GM21390 (cell line): ENCODE results near the gene UBE2Q1.

Experiments used
- ATAC-seq: cut with Tn5 transposase; IDR thresholded peaks from one replicate; pipeline ENCODE4 v1.9.1; 2021; ENCODE audit not compliant: unreplicated experiment

Gene UBE2Q1

GRCh38 chr1:154557939-154558719 lies at the start of gene UBE2Q1:
UBE2Q1 (minus strand) TSS chr1:154558662; CDS start chr1:154558553, 109 bp downstream.
- ATAC-seq, result no peak

- ATAC-seq, result no peak
These were observed 49.3 kb upstream of the UBE2Q1 start, which contains the start of gene ADAR for GRCh38 chr1:154607609-154608396. ADAR (minus strand) TSS chr1:154608186; CDS start chr1:154608006, 180 bp downstream.

- ATAC-seq, result no peak
These were observed 48.7 kb upstream of the UBE2Q1 start for GRCh38 chr1:154607106-154607608.

GRCh38 chr1:154605534-154605933 lies 47.1 kb upstream of the UBE2Q1 start:
- ATAC-seq, result no peak

- no peak for ATAC-seq
These were observed 44.9 kb upstream of the UBE2Q1 start for GRCh38 chr1:154603317-154603716.

GRCh38 chr1:154599658-154600057 lies 41.2 kb upstream of the UBE2Q1 start:
- no peak for ATAC-seq

- ATAC-seq, result no peak
These were observed 40.6 kb upstream of the UBE2Q1 start for GRCh38 chr1:154598871-154599635.

- ATAC-seq, result no peak
These were observed 37.2 kb upstream of the UBE2Q1 start for GRCh38 chr1:154595621-154596020.

- ATAC-seq, result no peak
These were observed 36.3 kb upstream of the UBE2Q1 start for GRCh38 chr1:154594811-154595210.

GRCh38 chr1:154593390-154593789 lies 34.9 kb upstream of the UBE2Q1 start:
- ATAC-seq, result no peak

- ATAC-seq, result no peak
These were observed 32.7 kb upstream of the UBE2Q1 start for GRCh38 chr1:154591206-154591605.

- ATAC-seq, result no peak
These were observed 32.3 kb upstream of the UBE2Q1 start for GRCh38 chr1:154590756-154591155.

- no peak for ATAC-seq
These were observed 31.3 kb upstream of the UBE2Q1 start for GRCh38 chr1:154589780-154590179.

- no peak for ATAC-seq
These were observed 28.2 kb upstream of the UBE2Q1 start for GRCh38 chr1:154586641-154587040.

- no peak for ATAC-seq
These were observed 27.8 kb upstream of the UBE2Q1 start for GRCh38 chr1:154586231-154586630.

GRCh38 chr1:154584267-154584994 lies 26.0 kb upstream of the UBE2Q1 start:
- ATAC-seq, result no peak

- no peak for ATAC-seq
These were observed 25.3 kb upstream of the UBE2Q1 start for GRCh38 chr1:154583773-154584172.

GRCh38 chr1:154582885-154583284 lies 24.4 kb upstream of the UBE2Q1 start:
- ATAC-seq, result no peak

- no peak for ATAC-seq
These were observed 23.3 kb upstream of the UBE2Q1 start for GRCh38 chr1:154581766-154582165.

GRCh38 chr1:154579374-154579773 lies 20.9 kb upstream of the UBE2Q1 start:
- ATAC-seq, result no peak

GRCh38 chr1:154578058-154578418 lies 19.6 kb upstream of the UBE2Q1 start:
- ATAC-seq, result no peak
